Measurements from ENCODE around the gene GBX1. TPM values are rescaled to one million over a fixed set of nuclear protein-coding genes. Genes with fewer than 3 reads are reported as not detected.

The GBX1 gene
- total and polyA plus RNA-seq, 2 of the 4 experiments (the other 2 are of a cell fraction): not detected

DNA sequence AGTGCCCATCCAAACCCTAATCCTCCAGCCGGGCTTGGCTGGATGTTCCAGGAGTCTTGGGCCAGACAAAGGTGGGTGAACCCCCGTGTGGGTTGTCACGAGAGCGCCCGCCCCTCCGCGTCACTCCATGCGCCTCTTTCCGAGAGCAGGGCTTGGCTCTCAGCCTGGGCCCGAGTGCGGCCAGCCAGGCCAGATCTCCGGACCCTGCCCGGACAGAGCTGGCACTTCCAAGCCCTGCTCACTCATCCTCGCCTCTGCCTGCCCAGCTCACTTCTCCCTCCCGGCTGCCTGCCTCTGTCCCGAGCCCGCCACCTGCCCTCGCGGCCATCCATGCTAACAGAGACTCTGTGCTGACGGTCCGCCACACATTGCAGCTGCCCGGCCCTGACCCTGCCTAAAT lies 46.6 kb downstream of the GBX1 start:
- CTCF ChIA-PET: no interaction called here

More for the DNA sequence above, 46.6 kb downstream of the GBX1 start:
- BruUV-seq (replicated peaks): no TSS peak
- POLR2A ChIA-PET (ENCODE audit: unreplicated experiment): interaction anchor here (0.6 kb wide), 1 partner anchor 142 kb away, joined by 6 read pairs; no protein-coding TSS in a partner anchor
- DNase-seq (no peak), ATAC-seq (ENCODE audit: low read depth) (no peak)
- H3K9ac ChIP-seq (ENCODE audit: low read depth, low read length): no peak overlapping the region
- H2AK5ac ChIP-seq (ENCODE audit: low read depth, low read length): no peak overlapping the region
- H2BK5ac ChIP-seq (ENCODE audit: low read depth, low read length, poor library complexity, severe bottlenecking): no peak overlapping the region
- H4K91ac ChIP-seq (ENCODE audit: insufficient read depth, low read depth, low read length): no peak overlapping the region
- no peak overlapping the region for H2AFZ ChIP-seq (replicated peaks; ENCODE audit: low read length, poor library complexity)
- H2BK20ac ChIP-seq (ENCODE audit: low read depth, low read length): no peak overlapping the region
- H4K8ac ChIP-seq (ENCODE audit: low read depth in 2 of 2, low read length in 2 of 2): no peak overlapping the region
- H3K9me1 ChIP-seq (ENCODE audit: insufficient read depth, low read length): no peaks in the 10 kb centered on the region
- no peak overlapping the region for H2BK120ac ChIP-seq (ENCODE audit: low read depth, low read length)
- intact Hi-C loops (cut with micrococcal nuclease) (loop anchor here (5.0 kb wide), 1 partner anchor 181 kb away; no protein-coding TSS in a partner anchor), in situ Hi-C loops (cut with MboI; ENCODE audit: low sequenced_read_pairs) (loop anchor here (10.0 to 25.0 kb wide), 2 partner anchors 184 to 334 kb away; no protein-coding TSS in a partner anchor), dilution Hi-C loops (cut with HindIII; ENCODE audit: low sequenced_read_pairs, unreplicated experiment) (no loop called here)
- H3K56ac ChIP-seq (ENCODE audit: extremely low read depth, insufficient read depth, low read length): no peak overlapping the region
- no peaks in the 10 kb centered on the region for H3K27me3 ChIP-seq (ENCODE audit: control insufficient read depth, insufficient read depth, low read length)
- no peak for TF ChIP-seq CHD1 (IDR thresholded peaks at IDR 0.05; ENCODE audit: low read depth, low read length)
- TF ChIP-seq, protein P1, sequence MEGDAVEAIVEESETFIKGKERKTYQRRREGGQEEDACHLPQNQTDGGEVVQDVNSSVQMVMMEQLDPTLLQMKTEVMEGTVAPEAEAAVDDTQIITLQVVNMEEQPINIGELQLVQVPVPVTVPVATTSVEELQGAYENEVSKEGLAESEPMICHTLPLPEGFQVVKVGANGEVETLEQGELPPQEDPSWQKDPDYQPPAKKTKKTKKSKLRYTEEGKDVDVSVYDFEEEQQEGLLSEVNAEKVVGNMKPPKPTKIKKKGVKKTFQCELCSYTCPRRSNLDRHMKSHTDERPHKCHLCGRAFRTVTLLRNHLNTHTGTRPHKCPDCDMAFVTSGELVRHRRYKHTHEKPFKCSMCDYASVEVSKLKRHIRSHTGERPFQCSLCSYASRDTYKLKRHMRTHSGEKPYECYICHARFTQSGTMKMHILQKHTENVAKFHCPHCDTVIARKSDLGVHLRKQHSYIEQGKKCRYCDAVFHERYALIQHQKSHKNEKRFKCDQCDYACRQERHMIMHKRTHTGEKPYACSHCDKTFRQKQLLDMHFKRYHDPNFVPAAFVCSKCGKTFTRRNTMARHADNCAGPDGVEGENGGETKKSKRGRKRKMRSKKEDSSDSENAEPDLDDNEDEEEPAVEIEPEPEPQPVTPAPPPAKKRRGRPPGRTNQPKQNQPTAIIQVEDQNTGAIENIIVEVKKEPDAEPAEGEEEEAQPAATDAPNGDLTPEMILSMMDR (conservative IDR thresholded peaks at IDR 0.05; ENCODE audit: low read depth, low read length): no peak
- no peak for TF ChIP-seq MAZ (IDR thresholded peaks at IDR 0.05; ENCODE audit: borderline replicate concordance, low read depth, low read length)
- no peak for TF ChIP-seq RCOR1 (IDR thresholded peaks at IDR 0.05; ENCODE audit: insufficient replicate concordance, low read length)
- TF ChIP-seq, protein P2, sequence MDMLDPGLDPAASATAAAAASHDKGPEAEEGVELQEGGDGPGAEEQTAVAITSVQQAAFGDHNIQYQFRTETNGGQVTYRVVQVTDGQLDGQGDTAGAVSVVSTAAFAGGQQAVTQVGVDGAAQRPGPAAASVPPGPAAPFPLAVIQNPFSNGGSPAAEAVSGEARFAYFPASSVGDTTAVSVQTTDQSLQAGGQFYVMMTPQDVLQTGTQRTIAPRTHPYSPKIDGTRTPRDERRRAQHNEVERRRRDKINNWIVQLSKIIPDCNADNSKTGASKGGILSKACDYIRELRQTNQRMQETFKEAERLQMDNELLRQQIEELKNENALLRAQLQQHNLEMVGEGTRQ (IDR thresholded peaks at IDR 0.05; ENCODE audit: low read depth, low read length): no peak
- TF ChIP-seq MAFK (IDR thresholded peaks at IDR 0.05; ENCODE audit: low read depth, low read length): no peak
- H3K23ac ChIP-seq (ENCODE audit: low read depth, low read length): no peak overlapping the region
- no peak overlapping the region for H4K5ac ChIP-seq (ENCODE audit: low read depth, low read length)
- peaks cover 14 to 51% of the 10 kb centered on the region in 2 experiments for H3K79me1 ChIP-seq (ENCODE audit: low read depth in 1 of 2, low read length in 2 of 2)
- H3K4me3 ChIP-seq (ENCODE audit: insufficient read depth, low read depth, low read length): no peak overlapping the region
- H2BK15ac ChIP-seq (ENCODE audit: low read depth, low read length): no peak overlapping the region
- peaks cover 73% of the 10 kb centered on the region for H3K36me3 ChIP-seq (ENCODE audit: control insufficient read depth, insufficient read depth, low read length)
- no peak overlapping the region for H3K4me2 ChIP-seq (ENCODE audit: low read depth, low read length)
- H3K4ac ChIP-seq (ENCODE audit: low read depth, low read length): no peak overlapping the region
- WGBS, 2 experiments (ENCODE audit: extremely low coverage in 2 of 2, insufficient read length in 1 of 2): 93% methylated on average over 18 of the region's 22 CpGs; no CpG with 5 or more reads in 1 of the 2 experiments
- H3K9me3 ChIP-seq (ENCODE audit: control insufficient read depth, insufficient read depth, low read length): no peaks in the 10 kb centered on the region
- no peak overlapping the region for H2AK9ac ChIP-seq (replicated peaks; ENCODE audit: low read depth, low read length, poor library complexity)
- no peak overlapping the region for H3K27ac ChIP-seq (ENCODE audit: insufficient read depth, low read length)
- no peak overlapping the region for H3K18ac ChIP-seq (ENCODE audit: low read depth, low read length)
- peaks cover under 1% of the 10 kb centered on the region; the same call in 1 of the 2 replicates for H3K4me1 ChIP-seq (ENCODE audit: control insufficient read depth, insufficient read depth, low read length)
- no peak overlapping the region for H3K14ac ChIP-seq (replicated peaks; ENCODE audit: low read depth, low read length)
- peaks cover 44% of the 10 kb centered on the region for H4K20me1 ChIP-seq (ENCODE audit: insufficient read depth, low read length)
